Psoas muscle (tissue), 8 donors: ENCODE data around the gene COL9A2. TPM values are rescaled to one million over a fixed set of nuclear protein-coding genes. Genes with fewer than 3 reads are reported as not detected.

Source experiments
- ATAC-seq, 4 donors: fragments of 200-7000 bp; cut with Tn5 transposase; one replicate each; pipeline ENCODE4 v1.9.1; 2020; ENCODE audit warnings: moderate library complexity in 3 of 4, mild to moderate bottlenecking in 2 of 4
- DNase-seq, 2 donors: peaks; one replicate each; pipeline ENCODE4 v3.0.0-alpha.2; 2020
- H3K27ac ChIP-seq: fragments of 200-600 bp; one replicate; pipeline ENCODE4 v1.8.0; 2022
- H3K27me3 ChIP-seq, 3 donors: fragments of 200-600 bp in 1 of 3; one replicate each; pipeline versions ENCODE4 v1.6.1 to v1.8.0; 2013 to 2022; ENCODE audit warnings: low read length in 2 of 3, mild to moderate bottlenecking in 2 of 3, moderate library complexity in 1 of 3; ENCODE audit not compliant: insufficient read depth in 3 of 3
- H3K36me3 ChIP-seq, 2 donors: fragments of 200-600 bp in 1 of 2; one replicate each; pipeline versions ENCODE4 v1.6.1 to v1.8.0; 2013 to 2022; ENCODE audit warnings: low read depth in 1 of 2, mild to moderate bottlenecking in 1 of 2, moderate library complexity in 1 of 2; ENCODE audit not compliant: insufficient read depth in 1 of 2
- H3K4me1 ChIP-seq: fragments of 200-600 bp; one replicate; pipeline ENCODE4 v1.8.0; 2022
- H3K4me3 ChIP-seq: fragments of 200-600 bp; one replicate; pipeline ENCODE4 v1.8.0; 2022; ENCODE audit warnings: mild to moderate bottlenecking
- H3K9me3 ChIP-seq: fragments of 200-600 bp; one replicate; pipeline ENCODE4 v1.8.0; 2022
- WGBS, 3 donors: extraction: QIAGEN DNeasy Blood & Tissue Kit; methylation state at CpG; one replicate each; pipeline versions ENCODE4 v1.1.6 to v1.1.7; 2013; 5-methylcytosine and 5-hydroxymethylcytosine counted together
- intact Hi-C, 2 donors: fragments of 100-400 bp; cut with DNase I; formaldehyde crosslinking; loops; one replicate each; pipeline versions ENCODE4 v1.11.0 to v1.14.2; 2022
- polyA plus RNA-seq, 3 donors: library from polyadenylated mRNA; stranded (reverse); fragments of 200-250 nt; gene quantifications; one replicate each; pipeline ENCODE4 v1.2.3, GENCODE V29; 2013
- total RNA-seq, 4 donors: library from RNA; stranded (reverse); fragmentation: NEBNext Ultra II Directional in 2 of 4; extraction: Animal tissue kit (Norgen Biotek cat#: 25700) in 2 of 4; gene quantifications; one replicate each; pipeline versions ENCODE4 v1.2.1 to v1.2.4, GENCODE V29; 2021 to 2023
- TF ChIP-seq, protein P1 (sequence below): fragments of 200-600 bp; IDR thresholded peaks from one replicate; pipeline ENCODE4 v1.8.0; 2022; ENCODE audit warnings: antibody characterized with exemption
- donor health status: healthy with polysubstance abuse.
- donor health status: DM: no; HTN: no; CAD: no; lungs with moderate emphysema.
- donor health status: Bipolar disorder and iron deficiency.
- donor health status: healthy.
- donor health status: DM: yes; HTN: yes; CAD: no.
- donor health status: DM: no; HTN: no; CAD: no.
- donor health status: DM: no; HTN: no; CAD: no.
- donor health status: DM: yes; HTN: yes; CAD: no.

COL9A2 gene
- total and polyA plus RNA-seq, 7 donors: 0.06 to 0.21 (median 0.16) TPM; not detected in 1

DNA sequence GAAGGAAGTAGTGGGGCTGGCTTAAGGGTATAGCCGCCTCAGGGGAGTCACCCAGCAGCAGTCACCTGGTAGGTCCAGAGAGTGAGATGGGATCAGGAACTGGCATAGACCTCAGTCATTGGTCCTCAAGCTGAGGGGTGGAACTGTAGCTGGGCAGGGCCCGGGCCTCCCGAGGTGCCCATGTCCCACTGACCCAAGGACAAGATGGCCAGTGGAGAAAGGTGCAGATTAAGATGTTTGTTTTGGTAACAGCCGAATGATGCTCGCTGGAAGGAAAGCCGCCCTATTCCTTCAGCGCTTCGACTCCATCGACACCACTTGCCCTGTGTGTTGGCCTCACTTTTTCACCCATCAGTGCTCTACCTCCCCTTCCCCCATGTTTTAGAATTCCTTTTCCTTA is 16.4 kb downstream of the COL9A2 start:
- peaks cover 0 to 17% (median 5%) of the 10 kb centered on the region in 3 donors for H3K27me3 ChIP-seq
- intact Hi-C loops: no loop called here
- 90 to 96% (median 92%) methylated on average over 9 of the region's 9 CpGs for WGBS, 3 donors

DNA sequence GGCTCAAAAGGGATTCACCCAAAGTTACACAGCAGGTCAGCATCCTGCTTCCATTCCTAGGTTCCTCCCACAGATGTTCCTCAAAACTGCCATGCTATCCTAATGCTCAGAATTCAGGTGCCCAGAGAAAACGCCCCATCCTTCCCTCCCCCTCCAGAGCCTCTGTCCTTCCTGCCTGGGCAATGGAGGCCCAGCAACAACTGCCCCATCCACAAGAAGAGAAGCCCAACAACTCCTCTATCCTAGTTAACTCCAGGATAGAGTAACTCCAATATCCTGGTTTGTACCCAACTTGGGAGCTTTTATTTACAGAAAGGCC is 16.9 kb downstream of the COL9A2 start:
- no peak overlapping the region for H3K27ac ChIP-seq
- no peaks in the 10 kb centered on the region for H3K9me3 ChIP-seq
- H3K4me3 ChIP-seq: no peak overlapping the region
- no peaks in the 10 kb centered on the region for H3K36me3 ChIP-seq
- no peak for ATAC-seq
- intact Hi-C loops: no loop called here
- H3K4me1 ChIP-seq: no peaks in the 10 kb centered on the region
- DNase-seq: no peak
- 87 to 93% (median 92%) methylated on average over 1 of the region's 1 CpG for WGBS, 3 donors
- TF ChIP-seq, protein P1, sequence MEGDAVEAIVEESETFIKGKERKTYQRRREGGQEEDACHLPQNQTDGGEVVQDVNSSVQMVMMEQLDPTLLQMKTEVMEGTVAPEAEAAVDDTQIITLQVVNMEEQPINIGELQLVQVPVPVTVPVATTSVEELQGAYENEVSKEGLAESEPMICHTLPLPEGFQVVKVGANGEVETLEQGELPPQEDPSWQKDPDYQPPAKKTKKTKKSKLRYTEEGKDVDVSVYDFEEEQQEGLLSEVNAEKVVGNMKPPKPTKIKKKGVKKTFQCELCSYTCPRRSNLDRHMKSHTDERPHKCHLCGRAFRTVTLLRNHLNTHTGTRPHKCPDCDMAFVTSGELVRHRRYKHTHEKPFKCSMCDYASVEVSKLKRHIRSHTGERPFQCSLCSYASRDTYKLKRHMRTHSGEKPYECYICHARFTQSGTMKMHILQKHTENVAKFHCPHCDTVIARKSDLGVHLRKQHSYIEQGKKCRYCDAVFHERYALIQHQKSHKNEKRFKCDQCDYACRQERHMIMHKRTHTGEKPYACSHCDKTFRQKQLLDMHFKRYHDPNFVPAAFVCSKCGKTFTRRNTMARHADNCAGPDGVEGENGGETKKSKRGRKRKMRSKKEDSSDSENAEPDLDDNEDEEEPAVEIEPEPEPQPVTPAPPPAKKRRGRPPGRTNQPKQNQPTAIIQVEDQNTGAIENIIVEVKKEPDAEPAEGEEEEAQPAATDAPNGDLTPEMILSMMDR: no peak
- peaks cover 0 to 17% (median 5%) of the 10 kb centered on the region in 3 donors for H3K27me3 ChIP-seq

More for the DNA sequence above, 16.4 kb downstream of the COL9A2 start:
- TF ChIP-seq, protein P1: no peak
- H3K36me3 ChIP-seq: no peaks in the 10 kb centered on the region
- H3K9me3 ChIP-seq: no peaks in the 10 kb centered on the region
- ATAC-seq (no peak), DNase-seq (no peak)
- no peaks in the 10 kb centered on the region for H3K4me1 ChIP-seq
- H3K27ac ChIP-seq: no peak overlapping the region
- H3K4me3 ChIP-seq: no peak overlapping the region

DNA sequence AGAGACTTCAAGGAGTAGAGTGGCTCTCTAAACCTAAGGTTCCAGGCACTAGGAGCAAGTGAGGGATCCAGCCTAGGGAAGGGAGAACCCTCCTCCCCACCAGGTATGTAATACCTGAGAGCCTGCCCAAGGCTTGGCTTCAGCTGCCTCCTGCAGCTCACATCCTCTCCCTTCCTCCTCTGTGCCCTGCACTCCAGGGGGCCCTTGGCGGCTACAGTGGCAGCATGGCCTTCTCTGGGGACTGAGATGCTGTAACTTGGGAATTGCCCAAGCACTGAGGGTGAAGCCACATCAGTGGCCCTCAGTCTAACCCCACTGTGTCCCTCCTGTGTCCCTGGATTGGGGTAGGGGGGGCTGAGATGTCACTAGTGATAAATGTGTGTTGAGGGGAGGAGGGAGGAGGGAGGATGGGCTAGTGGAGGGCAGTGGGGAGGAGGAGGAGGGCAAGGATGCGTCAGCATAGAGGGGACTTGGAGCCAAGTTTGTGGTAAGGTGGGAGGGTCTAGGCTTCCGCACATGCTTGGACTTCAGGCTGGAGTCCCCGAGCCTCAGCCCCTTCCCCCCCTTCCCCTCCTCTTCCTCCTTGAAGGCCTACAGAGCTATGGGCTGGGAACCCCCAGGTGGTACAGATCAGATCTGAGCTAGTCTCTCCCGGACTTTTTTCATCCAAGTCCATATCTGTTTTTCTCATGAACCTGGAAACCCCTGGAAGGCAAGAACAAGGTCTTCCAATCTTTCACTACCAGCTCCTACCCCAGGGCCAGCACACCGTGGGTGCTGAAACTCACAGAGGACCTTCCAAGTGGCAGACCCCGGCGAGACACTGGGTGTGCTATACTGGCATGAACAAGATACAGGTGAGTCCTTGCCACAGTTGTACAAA is 17.5 kb downstream of the COL9A2 start:
- no peaks in the 10 kb centered on the region for H3K9me3 ChIP-seq
- DNase-seq (no peak), ATAC-seq (no peak)
- intact Hi-C loops: no loop called here
- H3K4me1 ChIP-seq: no peaks in the 10 kb centered on the region
- H3K4me3 ChIP-seq: no peak overlapping the region
- 55 to 70% (median 59%) methylated on average over 8 of the region's 8 CpGs for WGBS, 3 donors
- peaks cover 0 to 5% of the 10 kb centered on the region in 2 donors for H3K36me3 ChIP-seq
- TF ChIP-seq, protein P1: no peak
- H3K27me3 ChIP-seq: peaks cover 0 to 15% (median 5%) of the 10 kb centered on the region in 3 donors
- no peak overlapping the region for H3K27ac ChIP-seq

DNA sequence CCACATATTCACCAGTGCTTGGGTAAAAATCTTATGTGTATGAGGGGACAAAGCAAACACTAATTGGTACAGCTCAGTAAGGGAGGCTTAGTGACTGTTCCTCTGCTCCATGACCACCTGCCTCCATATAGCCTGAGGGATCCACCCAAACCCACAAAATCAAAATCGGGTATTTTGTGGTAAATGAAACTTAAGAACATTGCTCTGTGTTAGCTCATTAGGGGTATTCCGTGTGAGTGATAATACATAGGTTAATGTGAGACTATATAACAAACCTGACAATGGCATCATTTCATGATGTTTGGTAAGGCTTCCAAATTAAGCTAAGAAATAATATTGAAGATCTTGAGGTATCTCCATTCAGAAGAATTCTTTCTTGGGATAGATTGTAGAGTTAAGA is 25.8 kb downstream of the COL9A2 start:
- Histone ChIP-seq H3K27me3 (no peaks in the 10 kb centered on the region), H3K36me3 (peaks cover 2 to 87% of the 10 kb centered on the region in 2 donors), H3K9me3 (no peaks in the 10 kb centered on the region), H3K4me3 (no peak overlapping the region), H3K4me1 (no peaks in the 10 kb centered on the region), H3K27ac (no peak overlapping the region)
- DNase-seq: no peak
- TF ChIP-seq, protein P1: no peak
- ATAC-seq: no peak
- WGBS, 3 donors: 86 to 95% (median 89%) methylated on average over 2 of the region's 2 CpGs
- intact Hi-C loops: no loop called here

DNA sequence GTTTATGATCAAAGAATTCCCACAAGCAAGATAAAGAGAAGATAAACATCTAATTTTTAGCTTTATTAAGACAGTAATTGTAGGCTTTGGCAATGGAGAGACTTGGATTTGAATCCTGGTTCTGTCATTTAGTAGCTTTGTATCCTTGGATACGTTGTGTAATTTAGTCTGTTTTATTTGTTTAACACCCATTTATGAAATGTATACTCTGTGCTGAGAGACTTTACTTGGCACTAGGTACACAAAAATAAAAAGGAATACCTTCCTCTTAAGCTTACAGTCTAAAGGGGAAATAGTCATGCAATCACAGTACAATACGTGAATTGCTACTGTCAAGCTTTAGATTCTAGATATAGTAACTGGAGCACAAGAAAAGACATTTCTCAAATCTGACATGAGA is 35.2 kb downstream of the COL9A2 start:
- WGBS, 3 donors: 49 to 65% (median 56%) methylated on average over 2 of the region's 2 CpGs
- TF ChIP-seq, protein P1: no peak
- no peak for ATAC-seq

More for the DNA sequence above, 35.2 kb downstream of the COL9A2 start:
- Histone ChIP-seq H3K36me3 (peaks cover 0 to 82% of the 10 kb centered on the region in 2 donors), H3K27me3 (no peaks in the 10 kb centered on the region), H3K4me3 (no peak overlapping the region), H3K27ac (no peak overlapping the region), H3K9me3 (no peaks in the 10 kb centered on the region), H3K4me1 (no peaks in the 10 kb centered on the region)
- intact Hi-C loops: no loop called here
- no peak for DNase-seq
